Stimulated activated CD8-positive, alpha-beta memory T cell treated with anti-CD3 and anti-CD28 coated beads, Interleukin-7, amount 100 ng/mL, for 24 hours (primary cell): ENCODE measurements around the gene ADRB1.

Experiments
- DNase-seq: peaks from one replicate; pipeline ENCODE4 v3.0.0-alpha.2; 2020; ENCODE audit warnings: low read depth

ADRB1 gene

GRCh38 chr10:114043532-114044246, at the start of gene ADRB1:
TSS of gene ADRB1 (plus strand) at chr10:114043866. CDS start at chr10:114044133, 267 bp downstream.
- DNase-seq: no peak

GRCh38 chr10:113995201-113995600, 48.5 kb upstream of the ADRB1 start:
- DNase-seq: no peak

GRCh38 chr10:113997428-113997827, 46.2 kb upstream of the ADRB1 start:
- DNase-seq: no peak

GRCh38 chr10:113999531-113999930, 44.1 kb upstream of the ADRB1 start:
- DNase-seq: no peak

GRCh38 chr10:114000457-114001010, 43.1 kb upstream of the ADRB1 start:
- no peak for DNase-seq

DNA sequence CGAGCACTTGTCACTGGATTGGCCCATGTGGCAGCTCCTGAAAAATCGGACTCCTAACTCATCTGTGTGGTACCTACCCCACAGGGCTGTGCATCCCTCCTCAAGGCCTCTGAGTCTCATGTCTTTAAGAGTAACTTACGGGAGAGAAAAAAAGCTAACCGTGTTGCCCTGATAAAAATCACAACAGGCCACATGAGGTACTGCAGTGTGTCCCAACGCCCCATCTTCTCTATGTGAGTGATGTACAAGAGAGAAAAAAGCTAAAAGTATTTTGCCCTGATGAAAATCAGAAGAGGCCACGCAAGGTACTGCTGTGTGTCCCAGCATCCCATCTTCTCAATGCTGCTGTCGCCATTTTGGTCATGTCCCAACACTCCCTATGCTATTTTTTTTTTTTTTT, 41.2 kb upstream of the ADRB1 start:
- no peak for DNase-seq

DNA sequence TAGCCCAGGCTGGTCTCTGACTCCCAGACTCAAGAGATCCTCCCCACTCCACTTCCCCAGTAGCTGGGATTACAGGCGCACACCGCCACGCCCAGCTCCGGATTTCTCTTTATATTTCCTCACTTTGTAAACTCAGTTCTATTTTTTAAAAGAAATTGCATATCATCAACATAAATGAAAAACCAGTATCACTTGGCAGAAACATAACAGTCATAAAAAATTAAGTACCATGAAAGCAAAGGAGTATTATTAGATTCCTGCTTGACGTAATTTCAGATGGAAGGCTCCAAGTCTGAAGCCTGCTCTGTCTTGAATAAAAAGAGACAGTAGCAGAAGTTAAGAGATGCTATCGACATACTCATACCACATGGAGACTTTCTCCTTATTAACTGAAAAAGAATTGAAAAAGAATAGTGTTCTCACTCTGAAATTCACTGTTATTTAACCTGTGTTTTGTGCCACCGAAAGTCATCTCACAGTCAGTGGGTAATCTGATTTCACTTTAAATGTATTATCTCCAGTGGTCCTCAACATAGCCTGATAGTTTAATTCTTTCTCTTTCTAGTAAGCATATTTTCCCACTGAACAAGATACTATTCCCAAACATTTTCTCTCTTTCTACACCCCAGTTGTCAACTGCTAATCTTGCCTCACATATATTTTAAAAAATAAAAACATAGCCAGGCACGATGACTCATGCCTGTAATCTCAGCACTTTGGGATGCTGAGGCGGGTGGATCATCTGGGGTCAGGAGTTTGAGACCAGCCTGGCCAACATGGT, 40.3 kb upstream of the ADRB1 start:
- no peak for DNase-seq

DNA sequence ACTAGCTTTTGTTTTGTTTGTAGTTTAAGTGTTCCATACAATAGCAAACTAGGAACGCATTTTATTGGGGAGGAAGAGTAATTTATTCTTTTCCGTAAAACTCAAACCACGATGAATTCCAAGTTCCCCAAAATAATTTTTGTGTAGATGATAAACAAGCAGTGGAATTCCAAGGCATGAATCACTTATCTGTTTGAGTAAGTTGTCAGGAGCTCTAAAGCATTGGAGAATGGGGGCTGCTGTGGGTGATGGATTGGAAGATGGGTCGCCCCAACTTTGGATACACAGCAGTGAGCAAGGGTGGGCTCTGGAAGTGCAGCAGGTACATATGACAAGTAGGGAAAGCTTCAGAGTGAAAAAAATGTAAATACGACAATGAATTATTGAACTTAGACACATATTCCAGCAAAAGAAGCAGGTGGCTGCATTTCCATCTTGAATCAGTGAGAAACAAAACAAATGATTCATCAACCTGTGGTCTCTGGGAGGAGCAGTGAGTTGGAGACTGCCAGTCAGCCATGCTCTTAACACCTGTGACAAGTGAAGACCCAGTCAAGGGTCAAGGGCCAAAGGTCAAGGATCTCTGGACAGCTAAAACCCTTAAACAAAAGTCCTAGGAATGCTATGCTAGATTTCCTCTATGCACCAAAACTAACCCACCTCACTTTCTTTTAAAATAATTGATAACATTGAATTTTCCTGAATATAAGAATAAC, 34.2 kb upstream of the ADRB1 start:
- DNase-seq: no peak

GRCh38 chr10:114010316-114010715, 33.4 kb upstream of the ADRB1 start:
- no peak for DNase-seq

DNA sequence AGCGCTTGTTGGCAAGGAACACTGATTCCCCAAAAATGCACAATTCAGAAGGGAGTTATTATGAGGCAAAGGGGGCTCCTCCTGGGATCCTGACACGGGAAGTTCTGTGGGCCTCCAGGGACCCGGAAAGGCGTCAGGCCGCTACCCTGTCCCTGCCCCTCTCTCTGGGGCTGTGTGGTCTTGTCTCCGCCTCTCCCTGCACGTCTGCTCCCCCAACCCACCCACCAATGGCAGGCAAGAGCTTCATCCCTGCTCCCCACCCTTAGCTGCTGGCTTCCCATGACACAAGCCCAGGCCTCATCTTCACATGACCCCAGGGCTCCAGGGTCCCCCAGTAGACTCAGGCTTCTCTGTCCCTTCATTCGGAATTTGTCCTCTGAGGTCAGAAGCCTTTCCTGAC, 31.0 kb upstream of the ADRB1 start:
- DNase-seq: no peak

DNA sequence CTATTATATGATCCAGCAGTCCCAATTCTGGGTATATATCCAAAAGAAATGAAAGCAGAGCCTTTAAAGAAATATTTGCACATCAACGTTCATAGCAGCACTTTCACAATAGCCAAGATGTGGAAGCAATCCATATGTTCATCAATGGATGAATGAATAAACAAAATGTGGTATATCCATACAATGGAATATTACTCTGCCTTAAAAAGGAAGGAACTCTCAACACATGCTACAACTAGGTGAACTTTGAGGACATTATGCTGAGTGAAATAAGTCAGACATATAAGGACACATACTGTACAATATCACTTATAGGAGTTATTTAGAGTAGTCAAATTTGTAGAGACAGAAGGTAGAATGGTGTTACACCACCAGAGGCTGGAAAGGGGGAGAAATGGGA, 28.0 kb upstream of the ADRB1 start:
- DNase-seq: no peak

DNA sequence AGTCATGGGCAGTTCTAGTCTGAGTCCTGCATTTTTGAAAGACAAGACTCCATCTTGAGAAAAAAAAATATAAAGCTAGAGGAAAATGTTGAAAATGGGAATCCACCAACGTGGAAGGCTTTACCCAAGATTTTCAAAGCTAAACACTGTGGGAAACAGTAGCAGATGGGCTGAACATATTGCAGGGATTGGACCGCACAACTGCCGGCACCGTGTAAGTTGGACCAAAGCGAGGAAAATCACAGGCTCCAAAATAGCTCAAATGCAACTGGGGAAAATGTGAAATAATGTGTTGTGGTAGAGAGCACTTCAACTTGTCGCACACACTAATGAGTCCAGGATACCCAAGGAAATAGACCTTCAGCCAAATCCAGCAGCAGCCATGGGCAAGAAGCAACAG, 26.4 kb upstream of the ADRB1 start:
- DNase-seq: no peak

DNA sequence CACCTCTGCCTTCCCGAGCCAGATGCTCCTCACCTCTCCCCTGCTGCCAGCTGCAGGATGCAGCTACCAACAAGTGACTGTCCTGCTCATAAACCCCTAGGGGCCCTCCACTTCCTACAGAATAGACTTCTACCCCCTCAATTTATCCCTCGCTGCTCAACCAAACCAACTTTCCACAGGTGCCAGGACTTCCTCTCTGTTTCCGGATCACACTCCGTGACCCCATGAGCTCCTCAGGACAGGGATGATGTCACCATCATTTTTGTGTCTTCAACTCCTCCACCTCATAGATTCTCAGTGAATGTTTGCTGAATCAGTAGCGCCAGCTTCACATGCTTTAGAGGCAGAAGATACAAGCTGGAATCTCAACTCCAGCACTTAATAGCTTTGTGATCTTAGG, 25.8 kb upstream of the ADRB1 start:
- DNase-seq: no peak

- no peak for DNase-seq
These were observed 24.4 kb upstream of the ADRB1 start for GRCh38 chr10:114019226-114019625.

GRCh38 chr10:114021154-114021553, 22.5 kb upstream of the ADRB1 start:
- DNase-seq: no peak

GRCh38 chr10:114021717-114022680, 21.7 kb upstream of the ADRB1 start:
- no peak for DNase-seq

DNA sequence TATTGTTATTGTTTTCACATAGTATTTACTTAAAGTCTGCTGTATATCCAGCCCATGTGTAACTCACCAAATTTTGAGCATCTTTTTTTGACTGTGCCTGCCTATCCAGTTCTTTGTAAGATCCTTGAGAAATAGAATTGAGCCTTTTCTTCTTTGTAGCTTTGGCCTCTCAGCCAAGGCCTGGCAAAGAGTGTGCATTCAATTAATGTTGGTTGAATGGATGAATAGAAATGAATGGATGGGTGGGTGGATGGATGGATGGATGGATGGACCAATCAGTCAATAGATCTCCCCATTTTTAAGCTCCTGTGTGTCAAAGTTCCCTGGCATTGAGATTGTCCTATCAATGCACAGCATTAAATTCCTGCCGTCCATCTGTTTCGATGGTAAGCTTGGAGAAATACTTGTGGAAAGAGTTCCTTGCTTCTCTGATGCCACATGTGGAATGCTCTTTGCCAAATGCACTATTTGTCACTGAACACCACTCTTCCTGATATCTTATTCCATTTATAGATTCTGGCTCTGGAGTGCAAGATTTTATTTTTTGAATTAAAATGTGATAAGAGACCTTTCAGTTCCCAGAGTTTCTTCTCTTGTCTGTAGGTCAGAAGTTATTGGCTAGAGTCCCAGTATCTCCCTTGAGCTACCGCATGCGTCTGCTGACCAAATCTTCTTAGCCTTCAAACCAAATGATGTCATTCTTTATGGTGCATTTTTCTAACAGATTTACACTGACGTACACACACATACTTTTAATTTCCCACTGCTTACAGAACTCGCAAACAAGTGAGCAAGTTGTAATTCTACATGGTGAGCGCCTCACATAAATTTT, 20.7 kb upstream of the ADRB1 start:
- DNase-seq: no peak

DNA sequence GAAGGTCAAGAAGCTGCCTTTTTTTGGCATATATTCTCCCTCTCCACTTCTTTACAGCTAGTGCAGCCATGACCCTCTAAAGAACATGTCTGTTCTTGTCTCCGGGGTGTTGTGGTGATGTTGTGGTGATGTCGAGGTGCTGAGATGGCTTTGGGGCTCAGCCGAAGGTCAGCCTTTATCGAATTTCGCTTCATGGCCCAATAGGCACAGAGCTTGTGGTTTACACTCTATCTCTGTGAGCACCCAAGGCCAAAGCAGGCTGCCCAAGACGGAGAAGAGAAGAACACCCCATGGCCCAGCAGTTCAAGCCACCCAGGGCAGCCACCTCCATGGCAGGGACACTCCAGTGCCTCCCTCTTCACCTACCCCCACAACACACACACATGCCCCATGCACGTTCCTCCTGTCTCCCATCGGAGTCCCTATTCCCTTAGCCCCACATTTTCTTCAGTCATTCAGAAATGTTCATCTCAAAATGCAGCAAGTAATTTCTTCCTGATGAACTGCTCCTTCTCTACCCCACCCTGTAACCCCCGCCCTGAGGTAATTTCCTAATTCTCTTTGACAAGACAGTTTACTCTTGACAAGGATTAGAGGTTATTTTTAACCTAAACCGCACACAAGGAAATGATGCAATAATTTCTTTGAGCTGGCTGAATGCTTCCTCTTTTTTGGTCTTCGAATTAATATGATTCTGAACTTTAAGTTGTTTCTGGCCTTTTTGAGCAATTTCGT, 18.6 kb upstream of the ADRB1 start:
- no peak for DNase-seq

- no peak for DNase-seq
These were observed 18.0 kb upstream of the ADRB1 start for GRCh38 chr10:114025611-114026130.
